Right forelimb (tissue), 1 donor: ENCODE measurements around the gene ZBTB4.

Source experiments
- DNase-seq: peaks from one replicate; pipeline ENCODE4 v3.0.0-alpha.2; 2018

The ZBTB4 gene

DNA sequence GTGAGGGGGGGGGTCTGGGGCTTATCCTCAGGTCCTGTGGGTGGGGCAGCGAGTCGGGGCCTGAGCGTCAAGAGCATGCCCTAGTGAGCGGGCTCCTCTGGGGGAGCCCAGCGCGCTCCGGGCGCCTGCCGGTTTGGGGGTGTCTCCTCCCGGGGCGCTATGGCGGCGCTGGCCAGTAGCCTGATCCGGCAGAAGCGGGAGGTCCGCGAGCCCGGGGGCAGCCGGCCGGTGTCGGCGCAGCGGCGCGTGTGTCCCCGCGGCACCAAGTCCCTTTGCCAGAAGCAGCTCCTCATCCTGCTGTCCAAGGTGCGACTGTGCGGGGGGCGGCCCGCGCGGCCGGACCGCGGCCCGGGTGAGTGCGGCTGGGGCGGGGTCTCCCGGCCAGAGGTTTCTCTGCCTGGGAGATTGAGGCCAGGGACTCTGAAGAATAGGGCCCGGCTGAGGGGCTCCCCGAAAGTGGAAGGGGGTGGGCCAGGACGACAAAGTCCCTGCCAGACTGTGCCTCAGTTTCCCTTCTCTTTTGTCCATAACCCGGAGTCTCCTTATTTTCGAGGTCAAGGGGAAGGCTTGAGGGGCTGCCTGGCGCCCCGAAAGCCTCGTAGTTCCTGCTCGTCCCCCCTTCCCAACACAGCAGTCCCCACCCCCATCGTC lies 39.8 kb downstream of the ZBTB4 start, which contains the start of gene FGF11:
Gene FGF11 (plus strand): TSS at position 51 of the 651 bp plus-strand sequence. CDS start 109 bp downstream, at position 160.
- DNase-seq: no peak

- no peak for DNase-seq
These were observed 40.6 kb downstream of the ZBTB4 start for GRCh38 chr17:7438656-7439460.

DNA sequence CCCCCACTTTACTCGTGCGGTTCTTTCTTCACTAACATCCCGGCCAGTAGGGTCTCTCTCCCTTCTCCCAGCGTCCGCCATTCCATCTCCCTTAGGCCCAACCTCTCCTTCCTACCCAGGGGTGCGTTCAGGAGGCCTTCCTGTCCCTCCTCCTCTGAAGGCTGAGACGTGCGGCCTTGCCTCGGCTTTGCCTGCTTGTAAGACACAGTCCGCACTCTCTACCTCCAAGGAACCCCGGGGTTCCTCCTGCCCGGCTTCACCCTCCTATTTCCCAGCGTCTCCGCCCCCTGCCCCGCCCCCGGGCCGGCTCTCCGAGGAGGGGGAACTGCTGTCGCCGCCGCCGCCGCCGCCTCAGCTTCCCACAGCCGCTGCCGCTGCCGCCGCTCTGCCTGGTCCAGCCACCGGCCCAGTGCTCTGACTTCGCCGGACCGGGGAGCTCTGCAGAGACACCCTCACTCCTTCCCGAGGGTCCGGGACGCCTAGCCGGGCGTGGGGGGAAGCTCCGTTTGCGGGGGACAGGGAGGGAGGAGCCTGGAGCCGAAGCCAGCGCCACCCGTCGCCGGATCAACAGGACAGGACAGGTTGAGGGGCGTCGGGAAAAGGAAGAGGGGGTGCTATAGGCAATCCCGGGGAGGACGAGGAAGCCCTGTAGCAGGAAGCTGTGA lies 41.3 kb downstream of the ZBTB4 start:
- peak; percentile 70 for DNase-seq

DNA sequence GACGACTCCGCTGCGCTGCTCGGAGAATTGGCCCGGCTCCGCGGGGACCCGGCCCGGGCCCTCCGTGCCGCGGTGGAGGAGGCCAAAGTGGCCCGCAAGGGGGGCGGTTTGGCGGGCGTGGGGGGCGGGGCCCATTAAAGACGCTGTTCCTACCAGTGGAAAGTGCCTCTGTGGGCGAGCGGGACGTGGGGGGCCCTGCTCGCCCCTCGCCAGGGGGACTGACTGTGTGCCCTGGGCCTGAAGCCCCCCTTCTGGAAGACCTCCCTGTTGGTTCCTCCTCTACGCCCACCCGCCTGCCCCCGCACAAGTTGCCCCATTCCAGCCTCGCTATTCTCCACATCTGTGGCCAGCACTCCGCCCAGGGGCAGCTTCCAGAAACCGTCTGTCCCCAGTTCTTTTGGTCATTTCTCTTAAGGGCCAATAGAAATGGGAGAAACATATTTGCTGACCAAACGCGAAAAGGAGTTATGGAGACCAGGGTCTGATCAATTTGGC lies 42.0 kb downstream of the ZBTB4 start:
- no peak for DNase-seq

- peak; percentile 78 for DNase-seq
These were observed 42.7 kb downstream of the ZBTB4 start for GRCh38 chr17:7436556-7437368.

- DNase-seq: no peak
These were observed 43.5 kb downstream of the ZBTB4 start for GRCh38 chr17:7435676-7436555.

DNA sequence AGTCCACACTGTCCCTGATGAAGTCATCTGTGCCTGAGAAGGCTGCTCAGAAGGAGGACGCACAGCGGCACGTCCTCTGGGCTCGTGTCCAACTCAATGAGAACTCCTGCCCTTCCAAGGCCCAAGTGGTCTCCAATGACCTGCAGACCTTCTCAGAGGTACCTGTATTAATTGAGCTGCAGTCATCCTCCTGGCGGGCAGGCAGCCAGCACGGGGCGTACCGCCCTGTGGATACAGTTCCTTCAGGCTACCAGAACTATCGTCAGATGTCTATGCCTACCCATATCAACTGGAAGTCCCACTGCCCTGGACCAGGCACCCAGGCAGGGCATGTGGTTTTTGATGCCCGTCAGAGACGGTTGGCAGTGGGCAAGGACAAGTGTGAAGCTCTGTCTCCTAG lies 47.1 kb downstream of the ZBTB4 start:
- no peak for DNase-seq

DNA sequence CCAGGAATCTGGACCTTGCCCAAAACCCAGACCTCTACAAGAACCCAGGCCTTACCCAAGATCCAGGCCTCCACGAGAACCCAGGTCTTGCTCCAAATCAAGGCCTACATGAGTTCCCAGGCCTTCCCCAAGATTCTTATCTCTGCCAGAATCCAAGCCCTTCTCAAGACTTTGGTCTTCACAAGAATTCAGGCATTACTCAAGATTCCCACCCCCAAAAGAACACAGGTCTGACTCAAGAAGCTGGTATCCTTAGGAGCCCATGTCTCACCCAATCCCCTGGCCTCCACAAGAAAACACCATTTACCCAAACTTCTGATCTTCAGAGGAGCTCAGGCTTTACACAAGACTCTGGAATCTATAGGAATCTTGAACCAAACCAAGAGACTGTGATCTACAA lies 48.2 kb downstream of the ZBTB4 start:
- DNase-seq: no peak

- no peak for DNase-seq
These were observed 49.7 kb downstream of the ZBTB4 start for GRCh38 chr17:7429722-7430121.

- DNase-seq: no peak
These were observed 50.9 kb downstream of the ZBTB4 start, which contains the start of gene SPEM3 for GRCh38 chr17:7428557-7428956. SPEM3 (plus strand) TSS chr17:7428857; CDS start chr17:7428903, 46 bp downstream.

DNA sequence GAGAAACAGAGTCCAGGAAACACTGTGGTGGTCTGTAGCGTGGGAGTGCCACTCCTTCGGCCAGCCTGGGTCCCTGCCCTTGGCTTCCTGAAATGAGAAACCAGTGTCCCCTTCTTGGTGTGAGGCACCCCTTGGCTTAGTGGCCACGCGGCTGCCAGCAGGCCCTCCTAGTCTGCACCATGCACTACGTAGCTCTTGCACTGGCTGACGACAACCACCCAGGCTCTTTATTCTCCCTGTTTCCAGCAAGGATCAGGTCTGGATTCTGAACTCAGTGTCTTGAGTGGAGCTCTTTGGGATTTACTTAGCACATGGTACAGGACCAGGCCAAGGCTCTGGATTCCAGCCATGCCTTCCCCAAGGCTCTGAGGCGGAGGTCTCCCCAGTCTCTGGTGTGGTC lies 51.9 kb downstream of the ZBTB4 start:
- DNase-seq: no peak

DNA sequence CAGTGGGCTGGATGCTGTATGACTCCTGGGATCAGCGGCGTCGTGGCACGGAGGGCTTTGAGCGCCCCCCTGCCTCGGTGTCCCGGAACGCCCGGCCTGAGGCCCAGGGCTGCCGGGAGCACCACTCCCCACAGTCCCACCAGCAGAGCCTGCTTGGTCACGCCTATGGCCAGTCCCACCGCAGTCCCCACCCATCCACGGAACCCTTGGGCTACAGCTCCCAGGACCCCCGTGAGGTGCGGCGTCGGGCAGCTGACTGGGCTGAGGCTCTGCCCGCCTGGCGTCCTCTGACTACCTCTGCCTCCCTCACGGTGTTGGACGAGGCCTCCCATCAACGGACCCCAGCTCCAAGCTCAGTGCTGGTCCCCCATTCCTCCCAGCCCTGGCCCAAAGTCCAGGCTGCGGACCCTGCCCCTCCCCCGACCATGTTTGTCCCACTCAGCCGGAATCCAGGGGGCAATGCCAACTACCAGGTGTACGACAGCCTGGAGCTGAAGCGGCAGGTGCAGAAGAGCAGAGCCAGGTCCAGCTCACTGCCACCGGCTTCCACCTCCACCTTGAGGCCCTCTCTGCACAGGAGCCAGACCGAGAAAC lies 52.4 kb downstream of the ZBTB4 start:
- no peak for DNase-seq

DNA sequence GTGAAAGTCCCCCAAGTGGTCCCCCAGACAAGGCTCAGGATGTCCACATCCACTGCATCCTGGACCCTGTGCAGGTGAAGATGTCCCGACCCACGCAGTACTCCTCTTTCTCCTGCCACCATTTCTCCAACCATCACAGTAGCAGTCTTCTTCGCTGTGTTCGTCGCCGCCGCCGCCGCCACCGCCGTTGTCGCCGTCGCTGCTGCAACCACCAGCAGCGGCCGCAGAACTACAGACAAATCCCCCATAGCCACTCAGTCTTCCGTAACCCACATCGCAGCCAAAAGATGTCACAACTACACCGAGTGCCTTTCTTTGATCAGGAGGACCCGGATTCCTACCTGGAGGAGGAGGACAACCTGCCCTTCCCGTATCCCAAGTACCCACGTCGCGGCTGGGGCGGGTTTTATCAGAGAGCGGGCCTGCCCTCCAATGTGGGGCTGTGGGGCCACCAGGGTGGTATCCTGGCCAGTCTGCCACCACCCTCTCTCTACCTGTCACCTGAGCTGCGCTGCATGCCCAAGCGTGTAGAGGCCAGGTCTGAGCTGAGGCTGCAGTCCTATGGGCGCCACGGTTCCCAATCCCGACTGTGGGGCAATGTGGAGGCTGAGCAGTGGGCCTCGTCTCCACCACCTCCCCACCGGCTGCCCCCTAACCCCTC lies 53.1 kb downstream of the ZBTB4 start:
- no peak for DNase-seq

DNA sequence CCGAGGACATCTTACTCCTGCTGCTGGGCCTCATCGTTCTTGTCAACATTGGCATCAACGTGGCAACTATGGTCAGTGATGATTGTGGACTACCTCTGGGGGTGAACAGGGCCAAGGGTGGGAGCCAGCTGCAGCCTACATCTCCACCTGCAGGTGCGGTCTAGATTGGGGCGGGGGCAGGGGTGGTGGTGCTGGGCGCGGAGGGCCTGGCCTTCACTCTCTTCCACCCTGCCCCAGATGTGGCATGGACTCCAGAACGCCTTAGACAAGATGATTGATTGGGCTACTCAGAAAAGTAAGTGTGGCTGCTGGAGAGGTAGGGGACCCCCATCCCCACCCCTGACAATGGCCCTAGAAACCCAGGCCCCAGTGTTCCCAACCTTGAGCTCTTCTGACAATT lies 53.7 kb downstream of the ZBTB4 start:
- DNase-seq: no peak

- no peak for DNase-seq
These were observed 54.1 kb downstream of the ZBTB4 start, which contains the start of gene SPEM2 for GRCh38 chr17:7425316-7425715. SPEM2 (plus strand) TSS chr17:7425616; CDS start chr17:7425689, 73 bp downstream.

- no peak for DNase-seq
These were observed 55.8 kb downstream of the ZBTB4 start for GRCh38 chr17:7423679-7424078.

DNA sequence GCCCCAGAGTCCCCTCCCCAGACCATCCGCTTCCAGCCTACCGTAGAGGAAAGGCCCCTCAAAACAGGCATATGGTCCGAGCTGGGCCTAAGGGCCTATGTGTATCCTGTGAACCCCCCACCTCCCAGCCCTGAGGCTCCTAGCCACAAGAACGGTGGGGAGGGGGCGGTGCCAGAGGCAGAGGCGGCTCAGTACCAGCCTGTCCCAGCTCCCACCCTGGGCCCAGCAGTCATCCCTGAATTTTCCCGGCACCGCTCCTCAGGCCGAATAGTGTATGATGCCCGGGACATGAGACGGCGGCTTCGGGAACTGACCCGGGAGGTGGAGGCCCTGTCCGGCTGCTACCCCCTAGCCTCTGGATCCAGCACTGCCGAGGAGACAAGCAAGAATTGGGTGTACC lies 58.2 kb downstream of the ZBTB4 start:
- DNase-seq: no peak

DNA sequence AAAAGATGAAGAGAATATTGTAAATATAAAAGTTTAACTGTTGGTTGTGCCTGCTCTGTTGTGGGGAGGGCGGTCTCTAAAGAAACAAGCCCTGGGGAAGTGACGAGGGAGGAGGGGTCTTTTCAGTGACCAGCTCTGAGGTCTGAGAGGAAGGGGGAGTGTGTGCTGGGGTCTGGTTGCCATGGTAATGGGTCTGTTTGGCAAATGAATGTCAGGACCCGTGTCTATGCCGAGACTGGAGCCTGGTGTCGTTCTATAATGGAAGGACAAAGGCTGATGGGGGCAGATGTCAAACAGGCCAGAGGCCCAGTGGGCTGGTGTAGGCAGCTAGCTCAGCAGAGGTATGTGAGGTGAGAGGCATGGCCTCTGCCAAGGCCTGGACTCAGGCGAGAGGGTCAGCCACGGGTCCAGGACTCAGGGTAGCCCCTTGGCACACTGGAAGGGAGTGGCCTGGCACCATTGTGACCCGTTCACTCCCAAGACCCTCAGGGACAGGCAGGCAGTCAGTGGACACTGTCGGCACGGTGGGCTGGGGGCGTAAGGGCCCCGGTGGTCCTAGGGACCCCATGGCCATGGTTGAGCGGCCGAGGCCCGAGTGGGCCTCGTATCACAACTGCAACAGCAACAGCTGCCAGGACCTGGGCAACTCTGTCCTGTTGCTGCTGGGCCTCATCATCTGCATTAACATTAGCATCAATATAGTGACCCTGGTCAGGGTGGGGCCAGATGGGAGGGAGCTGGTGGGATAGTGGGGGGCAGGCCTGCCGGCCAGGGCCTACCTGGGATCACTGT lies 59.4 kb downstream of the ZBTB4 start, which contains the start of gene SPEM1:
Gene SPEM1 (plus strand): TSS at position 506 of the 792 bp plus-strand sequence. CDS start 61 bp downstream, at position 567.
- no peak for DNase-seq

GRCh38 chr17:7418472-7419152 lies 60.8 kb downstream of the ZBTB4 start:
- no peak for DNase-seq
